ENCODE results near the gene BNIPL. TPM values are rescaled to one million over a fixed set of nuclear protein-coding genes. Genes with fewer than 3 reads are reported as not detected.
A peak's percentile ranks its signal among the peaks of the same experiment; 100 is the strongest.

BNIPL gene
- total RNA-seq, 1 donor from 2014 or later: 0.17 TPM

- DNase-seq: peak; percentile 91
Observed at GRCh38 chr1:151059109-151060006, 23.0 kb downstream of the BNIPL start, which contains the start of gene CDC42SE1. TSS of gene CDC42SE1 (minus strand) at chr1:151059622. CDS start at chr1:151055730, 3,892 bp downstream.

GRCh38 chr1:151060007-151060656 lies 23.7 kb downstream of the BNIPL start, which contains the start of gene MLLT11:
TSS of gene MLLT11 (plus strand) at chr1:151060397. CDS start at chr1:151067225, 6,828 bp downstream.
- DNase-seq: peak; percentile 63

GRCh38 chr1:151060657-151061421 lies 24.5 kb downstream of the BNIPL start:
- DNase-seq: peak; percentile 24

- no peak for DNase-seq
Observed at GRCh38 chr1:151061704-151062103, 25.3 kb downstream of the BNIPL start.

GRCh38 chr1:151062741-151063371 lies 26.5 kb downstream of the BNIPL start:
- peak; percentile 48 for DNase-seq

GRCh38 chr1:151065089-151065645 lies 28.8 kb downstream of the BNIPL start:
- DNase-seq: no peak

- DNase-seq: no peak
Observed at GRCh38 chr1:151067185-151067584, 30.8 kb downstream of the BNIPL start.

GRCh38 chr1:151069103-151069486 lies 32.7 kb downstream of the BNIPL start:
- DNase-seq: no peak

GRCh38 chr1:151070474-151071276 lies 34.3 kb downstream of the BNIPL start, which contains the start of gene GABPB2:
TSS of gene GABPB2 (plus strand) at chr1:151070761. CDS start at chr1:151088190, 17,429 bp downstream.
- peak; percentile 98 for DNase-seq

- DNase-seq: no peak
Observed at GRCh38 chr1:151072224-151072623, 35.8 kb downstream of the BNIPL start.

- DNase-seq: no peak
Observed at GRCh38 chr1:151085953-151086559, 49.7 kb downstream of the BNIPL start.

Other genes starting within 250 kb of the BNIPL start
- gene CTSK, start 228.3 kb upstream of the BNIPL start, total RNA-seq: 0.68 and 0.84 TPM in 2 replicates
- gene ARNT, start 160.0 kb upstream of the BNIPL start, total RNA-seq: 30.5 and 41.6 TPM in 2 replicates
- gene CTXND2, start 149.4 kb upstream of the BNIPL start, total RNA-seq: not detected in 2 replicates
- 38.1 and 45.3 TPM in 2 replicates for gene SETDB1, start 110.2 kb upstream of the BNIPL start, total RNA-seq
- 71.6 and 96.6 TPM in 2 replicates for gene CERS2, start 61.8 kb upstream of the BNIPL start, total RNA-seq
- gene ANXA9, start 54.3 kb upstream of the BNIPL start, total RNA-seq: not detected in 2 replicates
- gene MINDY1, start 29.7 kb upstream of the BNIPL start, total RNA-seq: 10.0 and 15.0 TPM in 2 replicates
- gene PRUNE1, start 28.1 kb upstream of the BNIPL start, total RNA-seq: 6.0 and 8.7 TPM in 2 replicates
- 1.1 and 1.4 TPM in 2 replicates for gene C1orf56, start 11.2 kb downstream of the BNIPL start, total RNA-seq
- 63.1 and 78.6 TPM in 2 replicates for gene CDC42SE1, start 23.0 kb downstream of the BNIPL start, total RNA-seq
- gene MLLT11, start 23.8 kb downstream of the BNIPL start, total RNA-seq: 1.2 and 3.6 TPM in 2 replicates
- gene GABPB2, start 34.2 kb downstream of the BNIPL start, total RNA-seq: 6.3 and 10.7 TPM in 2 replicates
- 21.3 and 33.4 TPM in 2 replicates for gene SEMA6C, start 110.0 kb downstream of the BNIPL start, total RNA-seq
- 0.14 TPM in 1 of 2 replicates, not detected in the other for gene TNFAIP8L2, start 120.1 kb downstream of the BNIPL start, total RNA-seq
- gene LYSMD1, start 129.3 kb downstream of the BNIPL start, total RNA-seq: 3.3 and 5.3 TPM in 2 replicates
- 21.1 and 23.8 TPM in 2 replicates for gene SCNM1, start 129.6 kb downstream of the BNIPL start, total RNA-seq
- 0.56 TPM in 1 of 2 replicates, not detected in the other for gene TMOD4, start 139.4 kb downstream of the BNIPL start, total RNA-seq
- 46.8 and 64.3 TPM in 2 replicates for gene VPS72, start 153.6 kb downstream of the BNIPL start, total RNA-seq
- gene PIP5K1A, start 162.0 kb downstream of the BNIPL start, total RNA-seq: 44.4 and 57.6 TPM in 2 replicates
- gene PSMD4, start 218.1 kb downstream of the BNIPL start, total RNA-seq: 231 and 242 TPM in 2 replicates
- 12.6 and 16.6 TPM in 2 replicates for gene ZNF687, start 245.7 kb downstream of the BNIPL start, total RNA-seq

All from dermis blood vessel endothelial cell (primary cell).